GM21390 (cell line): Measurements from ENCODE around the gene SEPTIN6.

ENCODE experiments used
- ATAC-seq: cut with Tn5 transposase; IDR thresholded peaks from one replicate; pipeline ENCODE4 v1.9.1; 2021; ENCODE audit not compliant: unreplicated experiment

Gene SEPTIN6

DNA sequence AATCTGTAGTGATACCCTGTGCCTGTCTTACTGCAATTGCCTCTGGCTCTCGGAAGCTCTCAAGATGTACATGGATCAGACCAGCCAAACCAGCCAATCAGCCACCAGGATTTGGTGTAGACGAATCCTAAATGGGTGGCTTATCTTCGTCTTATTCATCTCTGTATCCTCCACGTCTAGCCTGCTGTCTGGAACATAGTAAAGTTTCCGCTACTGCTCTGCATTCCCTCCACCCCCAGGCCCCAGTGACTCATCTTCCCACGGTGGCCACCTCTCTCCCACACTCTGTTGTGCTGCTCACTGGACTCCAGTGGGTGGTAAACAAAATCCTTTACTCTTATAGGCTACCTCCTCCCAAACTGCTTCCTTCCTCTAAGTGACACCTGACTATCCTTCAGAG lies 37.8 kb downstream of the SEPTIN6 start:
- peak; percentile 78 for ATAC-seq

DNA sequence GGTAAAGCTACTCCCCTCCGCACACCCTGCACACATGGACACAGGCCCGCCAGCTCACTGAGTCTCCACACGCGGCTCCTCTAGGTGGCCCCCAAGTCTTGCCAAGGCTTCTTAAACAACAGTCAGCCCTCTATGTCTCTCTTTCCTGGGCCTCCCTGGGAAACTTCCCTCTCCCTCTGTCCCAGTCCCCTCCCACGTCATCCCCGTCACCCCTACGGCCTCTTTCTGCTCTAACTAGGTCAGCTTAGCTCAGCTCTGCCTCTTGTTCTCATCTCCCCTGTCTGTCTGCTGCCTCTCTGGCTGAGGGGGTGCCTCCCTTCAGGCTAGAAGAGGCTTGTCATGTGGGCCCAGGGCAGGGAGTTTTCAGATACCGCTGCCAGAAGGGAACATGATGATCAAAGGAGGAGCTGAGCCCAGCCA lies 38.8 kb downstream of the SEPTIN6 start:
- no peak for ATAC-seq

DNA sequence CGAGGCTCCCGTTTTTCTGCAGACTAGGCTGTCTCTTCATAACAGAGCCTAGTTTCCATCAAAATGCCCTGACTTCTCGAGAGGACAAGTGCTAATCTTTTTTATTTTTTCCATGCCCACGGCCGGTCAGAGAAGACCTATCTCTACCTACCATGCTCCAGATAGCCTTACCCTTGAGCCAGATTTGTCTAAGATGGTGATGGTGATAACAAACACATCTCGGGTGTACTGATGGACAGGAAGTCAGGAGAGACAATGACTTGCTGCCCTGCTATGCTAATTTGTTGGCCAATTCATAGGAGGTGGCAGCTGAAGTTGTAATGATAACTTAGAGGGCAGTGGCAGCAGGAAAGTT lies 44.6 kb downstream of the SEPTIN6 start:
- no peak for ATAC-seq

DNA sequence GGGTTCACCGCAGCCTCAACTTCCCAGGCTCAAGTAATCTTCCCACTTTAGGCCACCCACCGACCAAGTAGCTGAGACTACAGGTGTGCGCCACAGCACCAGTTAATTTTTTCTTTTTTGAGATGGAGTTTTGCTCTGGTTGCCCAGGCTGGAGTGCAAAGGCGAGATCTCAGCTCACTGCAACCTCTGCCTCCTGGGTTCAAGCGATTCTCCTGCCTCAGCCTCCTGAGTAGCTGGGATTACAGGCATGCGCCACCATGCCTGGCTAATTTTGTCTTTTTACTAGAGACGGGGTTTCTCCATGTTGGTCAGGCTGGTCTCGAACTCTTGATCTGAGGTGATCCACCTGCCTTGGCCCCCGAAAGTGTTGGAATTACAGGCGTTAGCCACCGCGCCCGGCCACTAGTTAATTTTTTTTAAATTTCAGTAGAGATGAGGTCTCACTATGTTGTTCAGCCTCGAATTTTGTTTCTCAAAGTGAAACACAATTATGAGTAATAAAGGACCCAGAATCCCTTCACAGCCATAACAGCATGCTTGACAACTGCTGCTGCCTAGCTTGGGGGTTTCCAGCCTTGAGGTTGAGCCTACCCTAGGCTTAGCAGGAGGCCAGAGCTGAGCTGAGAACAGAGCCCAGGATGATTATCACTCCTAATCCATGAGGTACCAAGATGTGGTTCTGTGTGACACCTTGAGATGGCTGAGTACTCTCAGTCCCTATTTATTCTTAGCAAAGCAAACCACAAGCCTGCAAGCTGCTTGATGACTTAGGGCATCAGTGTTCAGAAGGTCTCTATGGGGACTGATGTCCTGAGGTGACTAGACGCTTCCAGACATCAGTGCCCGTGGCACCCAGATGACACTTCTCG lies 45.2 kb downstream of the SEPTIN6 start:
- peak; percentile 92 for ATAC-seq

DNA sequence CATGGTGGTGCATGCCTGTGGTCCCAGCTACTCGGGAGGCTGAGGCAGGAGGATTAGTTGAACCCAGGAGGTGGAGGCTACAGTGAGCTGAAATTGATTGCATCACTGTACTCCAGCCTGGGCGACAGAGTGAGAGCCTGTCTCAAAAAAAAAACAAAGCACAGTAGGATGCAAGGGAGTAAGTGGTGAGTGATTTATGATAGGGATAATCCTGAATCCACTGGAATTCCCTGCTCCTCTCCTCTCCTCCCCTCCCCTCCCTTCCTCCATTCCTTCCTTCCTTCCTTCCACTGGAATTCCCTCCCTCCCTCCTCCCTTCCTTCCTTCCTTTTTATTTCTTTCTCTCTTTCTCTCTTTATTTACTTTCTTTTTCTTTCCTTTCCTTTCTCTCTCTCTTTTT lies 45.9 kb downstream of the SEPTIN6 start:
- ATAC-seq, result no peak

DNA sequence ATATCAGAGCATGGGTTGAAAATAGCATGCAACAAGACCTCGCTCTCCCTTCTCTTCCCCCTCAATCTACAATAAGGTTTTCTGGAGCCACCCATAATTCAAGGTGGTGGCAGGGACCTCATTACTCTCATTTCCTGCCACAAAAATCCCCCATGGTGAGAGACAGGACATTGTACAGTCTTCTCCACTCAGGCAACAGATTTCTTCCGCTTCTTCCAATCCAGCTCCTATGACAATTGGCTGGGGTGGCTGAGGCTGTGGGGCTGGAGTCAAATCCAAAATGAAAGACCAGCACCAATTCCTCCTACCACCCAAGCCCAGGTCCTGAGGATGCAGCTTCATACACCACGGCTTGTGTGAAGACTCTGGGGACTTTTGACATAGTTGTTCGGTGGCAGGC lies 46.5 kb downstream of the SEPTIN6 start:
- ATAC-seq, result no peak

DNA sequence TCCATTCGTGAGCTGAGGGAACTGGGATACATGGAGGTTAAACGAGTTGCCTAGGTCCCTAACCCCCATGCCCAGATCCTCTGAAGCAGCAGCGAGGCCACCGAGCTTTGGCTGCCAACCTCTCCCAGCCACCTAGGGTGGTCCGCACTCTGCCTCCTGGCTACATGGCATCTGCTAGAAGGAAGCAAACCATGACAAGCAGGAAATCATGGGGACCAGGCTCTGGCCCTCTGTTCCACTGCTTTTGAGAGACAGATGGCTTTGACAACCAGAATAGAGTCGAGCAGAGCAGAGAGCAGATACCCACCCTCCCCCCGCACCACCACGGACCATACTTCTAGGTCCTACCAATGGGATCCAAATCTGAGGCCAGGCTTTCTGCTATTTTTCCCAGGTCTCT lies 49.3 kb downstream of the SEPTIN6 start:
- ATAC-seq, result no peak
